Left ventricle myocardium inferior (tissue), 1 donor: Measurements from ENCODE around the gene AGBL5. TPM values are rescaled to one million over a fixed set of nuclear protein-coding genes. Genes with fewer than 3 reads are reported as not detected.

Experiments used
- DNase-seq: peaks from one replicate; pipeline ENCODE4 v3.0.0-alpha.2; 2020
- H3K27ac ChIP-seq: fragments of 200-600 bp; replicated peaks from 2 replicates; pipeline ENCODE4 v1.8.0; 2021
- H3K27me3 ChIP-seq: fragments of 200-600 bp; 2 replicates; pipeline ENCODE4 v1.8.0; 2021; ENCODE audit warnings: low read depth
- H3K36me3 ChIP-seq: fragments of 200-600 bp; 2 replicates; pipeline ENCODE4 v1.8.0; 2021
- H3K4me1 ChIP-seq: fragments of 200-600 bp; 2 replicates; pipeline ENCODE4 v1.8.0; 2021
- H3K4me3 ChIP-seq: fragments of 200-600 bp; 2 replicates; pipeline ENCODE4 v1.8.0; 2021; ENCODE audit warnings: mild to moderate bottlenecking, moderate library complexity
- H3K9me3 ChIP-seq: fragments of 200-600 bp; replicated peaks from 2 replicates; pipeline ENCODE4 v1.8.0; 2021
- CTCF ChIP-seq: fragments of 200-600 bp; IDR thresholded peaks from 2 replicates; pipeline ENCODE4 v1.8.0; 2021; ENCODE audit warnings: antibody characterized with exemption, mild to moderate bottlenecking, borderline replicate concordance
- intact Hi-C: fragments of 100-400 bp; cut with micrococcal nuclease; formaldehyde crosslinking; loops from one replicate; pipeline ENCODE4 v1.11.0; 2022
- total RNA-seq: library from RNA; stranded (reverse); fragmentation: NEBNext Ultra II Directional; extraction: Animal tissue kit (Norgen Biotek cat#: 25700); gene quantifications from one replicate; pipeline ENCODE4 v1.2.1, GENCODE V29; 2021
- donor health status: DM: no; HTN: yes; CAD: no; lungs with severe emphysema.

AGBL5 gene
- total RNA-seq, 1 donor from 2014 or later = 10.0 TPM

- Histone ChIP-seq H3K27me3 (no peaks in the 10 kb centered on the region), H3K4me3 (peak overlapping the region; percentile 68), H3K9me3 (no peaks in the 10 kb centered on the region), H3K4me1 (peaks cover 60% of the 10 kb centered on the region), H3K36me3 (no peaks in the 10 kb centered on the region), H3K27ac (peak overlapping the region; percentile 93)
- TF ChIP-seq CTCF = no peak
- DNase-seq = no peak
- intact Hi-C loops = loop anchor here (10.0 kb wide), 1 partner anchor 116 kb away; no protein-coding TSS in a partner anchor
Observed at GRCh38 chr2:27080603-27080936, 29.1 kb downstream of the AGBL5 start.

GRCh38 chr2:27081984-27082772 is 30.7 kb downstream of the AGBL5 start:
- Histone ChIP-seq H3K9me3 (no peaks in the 10 kb centered on the region), H3K27ac (peak overlapping the region; percentile 93), H3K36me3 (no peaks in the 10 kb centered on the region), H3K4me3 (peak overlapping the region; percentile 68), H3K27me3 (no peaks in the 10 kb centered on the region), H3K4me1 (peaks cover 68% of the 10 kb centered on the region)
- intact Hi-C loops = loop anchor here (10.0 kb wide), 1 partner anchor 117 kb away; no protein-coding TSS in a partner anchor
- no peak for TF ChIP-seq CTCF
- DNase-seq = no peak

GRCh38 chr2:27082773-27083409 is 31.4 kb downstream of the AGBL5 start:
- H3K4me1 ChIP-seq = peaks cover 66% of the 10 kb centered on the region
- no peak for TF ChIP-seq CTCF
- H3K27ac ChIP-seq = no peak overlapping the region
- no peaks in the 10 kb centered on the region for H3K27me3 ChIP-seq
- intact Hi-C loops = loop anchor here (10.0 kb wide), 1 partner anchor 118 kb away; no protein-coding TSS in a partner anchor
- no peak overlapping the region for H3K4me3 ChIP-seq
- no peak for DNase-seq
- H3K9me3 ChIP-seq = no peaks in the 10 kb centered on the region
- no peaks in the 10 kb centered on the region for H3K36me3 ChIP-seq

- Histone ChIP-seq H3K9me3 (no peaks in the 10 kb centered on the region), H3K27ac (no peak overlapping the region)
- intact Hi-C loops = loop anchor here (10.0 kb wide), 1 partner anchor 119 kb away; no protein-coding TSS in a partner anchor
Observed at GRCh38 chr2:27083410-27084296, 32.2 kb downstream of the AGBL5 start.

More at GRCh38 chr2:27083410-27084296, 32.2 kb downstream of the AGBL5 start:
- peaks cover 64% of the 10 kb centered on the region for H3K4me1 ChIP-seq
- no peaks in the 10 kb centered on the region for H3K36me3 ChIP-seq
- no peak for DNase-seq
- no peak overlapping the region for H3K4me3 ChIP-seq
- no peaks in the 10 kb centered on the region for H3K27me3 ChIP-seq
- no peak for TF ChIP-seq CTCF
